Cardiac fibroblast (primary cell): ENCODE measurements around the gene SLC25A12.
"Not testable (repeated sequence)": the region's sequence is repeated elsewhere in the genome, so short reads cannot be mapped to it uniquely, and the experiment has no call there.

ENCODE experiments used
- DNase-seq, 2 donors: peaks; one replicate each; pipeline versions ENCODE4 v3.0.0 to v3.0.0-alpha.2; 2010; ENCODE audit warnings: low read depth in 2 of 2
- H3K4me3 ChIP-seq, 2 donors: replicated peaks in 1 of 2; 1 replicate in 1 of 2; 2 replicates in 1 of 2; pipeline ENCODE4 v1.5.1; 2011; ENCODE audit warnings: low read depth in 2 of 2, low read length in 2 of 2, mild to moderate bottlenecking in 2 of 2, moderate library complexity in 1 of 2
- CTCF ChIP-seq: IDR thresholded peaks from one replicate; pipeline ENCODE4 v1.5.1; 2011; ENCODE audit warnings: low read depth, mild to moderate bottlenecking, low read length, inconsistent platforms

The SLC25A12 gene

GRCh38 chr2:171787333-171788072 lies 106.5 kb downstream of the SLC25A12 start:
- no peak for DNase-seq
- TF ChIP-seq CTCF = no peak
- H3K4me3 ChIP-seq = no peak overlapping the region

GRCh38 chr2:171785450-171785849 lies 108.6 kb downstream of the SLC25A12 start:
- H3K4me3 ChIP-seq = no peak overlapping the region
- DNase-seq = no peak
- no peak for TF ChIP-seq CTCF

- no peak for DNase-seq
Measured at GRCh38 chr2:171778515-171778914, 115.5 kb downstream of the SLC25A12 start.

GRCh38 chr2:171774581-171774980 lies 119.5 kb downstream of the SLC25A12 start:
- H3K4me3 ChIP-seq, DNase-seq: not testable (repeated sequence)

More at GRCh38 chr2:171778515-171778914, 115.5 kb downstream of the SLC25A12 start:
- no peak overlapping the region for H3K4me3 ChIP-seq
- no peak for TF ChIP-seq CTCF

GRCh38 chr2:171772373-171772772 lies 121.7 kb downstream of the SLC25A12 start:
- TF ChIP-seq CTCF = no peak
- no peak for DNase-seq
- no peak overlapping the region for H3K4me3 ChIP-seq

GRCh38 chr2:171771463-171771862 lies 122.6 kb downstream of the SLC25A12 start:
- no peak for DNase-seq
- TF ChIP-seq CTCF = no peak
- H3K4me3 ChIP-seq = no peak overlapping the region

- TF ChIP-seq CTCF = no peak
- peak in 1 of 2 donors; percentile 37 for DNase-seq
Measured at GRCh38 chr2:171763602-171764001, 130.4 kb downstream of the SLC25A12 start.

More at GRCh38 chr2:171763602-171764001, 130.4 kb downstream of the SLC25A12 start:
- no peak overlapping the region for H3K4me3 ChIP-seq
